SIG-M5 treated with dmso at 0.1 percent for 504 hours (cell line): ENCODE results near the gene BMP2K.

ENCODE experiments used
- DNase-seq: peaks from one replicate; lab custom pipeline; 2025; ENCODE audit not compliant: unreplicated experiment; lab: John Stamatoyannopoulos, UW

The BMP2K gene

DNA sequence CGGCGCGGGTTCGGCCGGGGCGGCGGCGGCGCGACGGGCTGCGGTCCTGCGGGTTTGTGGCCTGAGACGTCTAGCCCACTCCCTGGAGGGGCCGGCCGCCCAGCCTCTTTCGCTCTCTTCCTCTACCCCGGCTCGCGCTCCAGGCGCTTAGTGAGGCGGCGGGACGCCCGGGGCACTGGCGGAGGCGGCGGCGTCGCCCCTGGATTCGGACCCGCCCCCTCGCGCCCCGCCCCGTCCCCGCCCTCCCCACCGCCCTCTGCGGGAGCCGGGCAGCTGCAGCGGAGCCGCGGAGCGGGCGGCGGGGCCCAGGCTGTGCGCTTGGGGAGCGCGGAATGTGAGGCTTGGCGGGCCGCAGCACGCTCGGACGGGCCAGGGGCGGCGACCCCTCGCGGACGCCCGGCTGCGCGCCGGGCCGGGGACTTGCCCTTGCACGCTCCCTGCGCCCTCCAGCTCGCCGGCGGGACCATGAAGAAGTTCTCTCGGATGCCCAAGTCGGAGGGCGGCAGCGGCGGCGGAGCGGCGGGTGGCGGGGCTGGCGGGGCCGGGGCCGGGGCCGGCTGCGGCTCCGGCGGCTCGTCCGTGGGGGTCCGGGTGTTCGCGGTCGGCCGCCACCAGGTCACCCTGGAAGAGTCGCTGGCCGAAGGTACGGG lies at the start of gene BMP2K:
BMP2K (plus strand) TSS at position 272 of the 650 bp plus-strand sequence; CDS start at position 466, 194 bp downstream.
- peak; percentile 53 for DNase-seq

DNA sequence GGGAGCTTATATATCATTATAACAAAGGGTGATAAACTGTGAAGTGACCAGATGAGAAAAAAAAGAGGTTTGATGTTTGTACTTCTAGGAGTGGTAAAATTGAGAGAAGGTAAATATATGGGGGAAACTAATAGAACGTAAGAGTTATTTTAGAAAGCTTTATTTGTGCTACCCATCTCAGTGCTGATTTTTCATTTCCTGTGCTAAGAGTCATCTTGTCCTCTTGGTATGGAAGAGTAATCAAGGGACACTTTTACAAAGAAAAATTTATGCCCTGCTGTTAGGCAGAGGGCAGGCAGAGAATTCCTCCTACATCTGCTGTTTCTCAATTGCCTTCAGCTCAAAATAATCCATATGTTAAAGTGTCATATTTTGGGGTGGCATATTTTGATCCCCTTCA lies 49.6 kb upstream of the BMP2K start:
- no peak for DNase-seq

DNA sequence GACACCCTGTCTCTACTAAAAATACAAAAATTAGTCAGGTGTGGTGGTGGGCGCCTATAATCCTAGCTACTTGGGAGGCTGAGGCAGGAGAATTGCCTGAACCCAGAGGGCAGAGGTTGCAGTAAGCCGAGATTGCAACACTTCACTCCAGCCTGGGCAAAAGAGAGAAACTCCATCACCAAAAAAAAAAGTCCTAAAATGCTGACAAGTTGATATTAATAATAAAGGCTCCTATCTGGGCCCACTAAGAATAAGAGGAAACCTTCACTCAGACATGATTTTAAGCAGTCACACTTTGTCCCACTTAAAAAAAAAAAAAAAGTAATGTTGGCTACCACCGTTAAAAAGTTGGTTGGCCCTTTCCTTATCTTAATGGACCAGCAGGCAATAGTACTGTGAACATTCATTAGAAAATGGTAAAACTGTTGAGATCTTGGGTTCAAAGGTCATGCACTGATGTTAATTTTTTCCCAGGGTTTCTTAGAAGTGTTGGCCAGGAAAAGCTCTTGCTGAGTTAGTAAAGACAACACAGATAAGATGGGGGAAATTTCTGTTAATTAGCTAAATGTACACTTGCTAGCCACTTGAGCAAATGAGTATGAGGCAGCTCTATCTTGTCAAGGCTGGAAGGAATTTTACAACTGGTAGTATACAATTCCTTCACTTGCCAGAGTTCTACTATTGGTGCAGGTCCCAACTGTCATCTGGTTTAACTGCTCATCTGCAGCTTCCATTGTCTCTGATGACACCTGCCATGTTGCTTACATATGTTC lies 43.6 kb upstream of the BMP2K start:
- DNase-seq = no peak

DNA sequence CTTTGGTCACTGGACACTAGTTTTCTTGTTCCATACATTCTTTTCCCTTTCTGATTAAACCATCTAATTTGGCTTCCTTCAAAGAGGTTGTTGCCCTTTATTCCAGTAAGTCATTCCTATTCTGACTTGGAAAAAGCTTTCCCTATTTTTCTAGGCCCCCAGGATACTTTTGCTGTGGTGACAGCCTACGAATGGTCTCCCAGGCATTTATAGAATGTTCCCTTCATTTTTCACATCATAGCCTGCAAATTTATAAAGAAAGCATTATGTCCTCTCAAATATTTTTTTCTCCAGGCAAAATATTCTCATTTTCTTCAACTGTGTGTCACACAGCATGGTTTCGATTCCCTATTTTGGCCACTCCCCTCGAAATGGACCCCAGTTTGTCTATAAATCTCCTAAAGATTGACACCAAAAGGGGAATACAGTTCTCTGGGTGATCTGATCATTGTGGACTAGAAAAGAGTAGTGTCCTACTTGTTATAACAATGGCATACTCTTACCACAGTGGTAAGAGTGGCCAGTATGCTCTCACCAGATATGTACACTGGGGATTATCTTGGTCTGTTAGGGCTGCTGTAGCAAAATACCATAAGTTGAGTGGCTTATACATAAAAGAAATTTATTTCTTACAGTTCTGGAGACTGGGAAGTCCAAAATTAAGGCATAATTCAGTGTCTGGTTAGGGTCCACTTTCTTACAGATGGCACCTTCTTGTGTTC lies 41.5 kb upstream of the BMP2K start:
- peak; percentile 49 for DNase-seq

DNA sequence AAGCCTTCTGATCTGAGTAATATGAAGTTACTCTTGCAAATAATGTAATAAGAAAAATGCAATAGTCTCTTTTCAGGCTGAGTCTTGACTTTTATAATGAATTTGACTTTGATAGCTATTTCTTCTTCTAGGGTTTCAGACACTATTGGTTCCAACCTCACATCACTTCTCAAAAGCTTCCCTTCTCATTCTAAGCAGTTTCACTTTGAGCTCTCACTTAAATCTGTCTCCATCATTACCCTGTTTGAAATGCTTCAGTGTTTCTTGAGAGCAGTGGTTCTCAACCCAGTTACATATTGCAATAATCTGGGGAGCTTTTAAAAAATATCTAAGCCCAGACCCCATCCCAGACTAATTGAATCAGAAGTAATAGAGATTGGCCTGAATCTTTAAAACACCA lies 40.5 kb upstream of the BMP2K start:
- no peak for DNase-seq

DNA sequence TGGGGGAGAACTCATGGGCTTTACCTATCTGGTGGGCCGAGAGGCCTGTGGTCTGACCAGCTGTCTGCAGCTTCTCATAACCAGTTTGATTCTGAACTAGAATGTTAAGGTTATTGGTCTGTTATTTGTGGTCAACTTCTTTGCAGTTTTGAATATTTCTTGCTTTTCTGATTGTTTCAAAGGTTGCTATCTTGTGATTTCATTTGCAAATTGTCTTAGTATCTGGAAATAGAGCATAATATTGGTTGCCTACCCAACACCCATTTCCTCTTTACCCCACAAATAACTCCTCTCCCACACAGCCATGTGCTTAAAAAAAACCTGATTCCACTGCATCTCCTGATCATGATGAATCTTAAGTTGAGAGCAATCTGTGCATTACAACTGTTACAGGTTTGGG lies 39.1 kb upstream of the BMP2K start:
- no peak for DNase-seq

DNA sequence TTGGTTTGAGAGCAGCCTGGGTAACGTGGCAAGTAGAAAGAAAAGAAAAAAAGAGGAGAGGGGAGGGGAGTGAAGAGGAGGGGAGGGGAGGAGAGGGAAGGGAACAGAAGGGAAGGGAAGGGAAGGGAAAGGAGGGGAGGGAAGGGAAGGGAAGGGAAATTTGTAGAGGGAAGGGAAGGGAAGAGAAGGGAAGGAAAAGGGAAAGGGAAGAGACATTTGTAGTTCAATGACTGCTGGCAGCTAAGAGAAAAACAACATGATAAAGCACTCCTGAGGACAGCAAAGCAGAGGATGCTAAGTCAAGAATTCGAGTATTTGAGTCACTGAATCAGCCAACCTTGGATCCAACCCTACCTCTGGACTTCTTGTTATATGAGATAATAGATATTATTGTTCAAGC lies 38.2 kb upstream of the BMP2K start:
- no peak for DNase-seq

DNA sequence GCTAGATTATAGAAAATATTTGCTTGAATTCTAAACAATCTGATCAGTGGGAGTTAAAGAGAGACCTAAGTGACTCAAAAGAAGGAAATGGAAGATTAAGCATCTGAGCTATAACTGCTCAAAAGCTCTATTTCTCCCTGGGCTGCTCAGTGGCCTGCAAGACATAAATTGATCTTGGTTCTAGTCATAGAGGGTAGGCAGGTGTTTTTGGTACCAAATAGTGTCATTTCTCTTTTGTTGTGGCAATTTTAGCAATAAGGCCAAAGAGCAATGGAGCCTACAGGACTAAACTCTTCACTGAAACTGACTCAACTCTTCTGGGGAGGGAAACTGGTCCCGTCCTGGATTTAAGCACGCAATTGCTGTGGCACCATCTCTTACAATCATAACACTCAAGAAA lies 33.9 kb upstream of the BMP2K start:
- no peak for DNase-seq

DNA sequence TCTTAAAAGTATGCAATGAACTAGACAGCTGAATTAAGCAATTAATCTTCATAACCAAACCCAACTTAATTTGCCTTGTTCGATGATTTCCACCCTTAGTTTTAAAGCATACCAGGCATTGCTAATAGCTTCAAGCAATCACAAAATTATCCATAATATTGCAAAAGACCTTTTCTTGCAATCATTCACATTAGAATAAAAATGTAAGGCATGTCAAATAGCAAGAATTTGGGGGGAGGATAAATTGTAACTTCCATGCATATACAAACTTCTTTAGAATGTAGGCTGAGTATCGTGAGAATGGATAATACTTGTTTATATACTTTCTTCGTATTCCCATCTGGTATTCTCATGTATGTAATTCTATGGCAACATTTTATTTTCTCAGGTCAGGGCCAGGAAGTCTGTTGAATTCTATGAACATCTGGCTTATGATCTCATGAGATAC lies 28.7 kb upstream of the BMP2K start:
- no peak for DNase-seq

DNA sequence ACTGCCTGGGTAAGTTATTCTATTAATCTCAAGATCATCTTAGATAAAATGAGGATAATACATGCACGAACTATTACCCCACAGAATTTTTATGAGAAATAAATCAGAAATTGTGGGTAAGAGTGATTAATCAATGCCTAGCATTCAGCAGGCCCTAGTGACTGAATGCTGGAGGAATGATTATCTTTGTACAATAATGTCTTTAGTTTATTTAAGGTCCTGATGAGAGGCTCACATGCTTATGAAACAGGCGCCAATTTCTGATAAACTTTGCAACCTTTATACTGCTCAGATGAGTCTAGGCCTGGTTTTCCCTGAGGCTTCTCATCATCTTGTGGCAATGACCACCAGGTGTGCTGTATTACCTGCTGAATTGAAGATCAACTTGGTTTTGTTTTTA lies 27.8 kb upstream of the BMP2K start:
- no peak for DNase-seq

DNA sequence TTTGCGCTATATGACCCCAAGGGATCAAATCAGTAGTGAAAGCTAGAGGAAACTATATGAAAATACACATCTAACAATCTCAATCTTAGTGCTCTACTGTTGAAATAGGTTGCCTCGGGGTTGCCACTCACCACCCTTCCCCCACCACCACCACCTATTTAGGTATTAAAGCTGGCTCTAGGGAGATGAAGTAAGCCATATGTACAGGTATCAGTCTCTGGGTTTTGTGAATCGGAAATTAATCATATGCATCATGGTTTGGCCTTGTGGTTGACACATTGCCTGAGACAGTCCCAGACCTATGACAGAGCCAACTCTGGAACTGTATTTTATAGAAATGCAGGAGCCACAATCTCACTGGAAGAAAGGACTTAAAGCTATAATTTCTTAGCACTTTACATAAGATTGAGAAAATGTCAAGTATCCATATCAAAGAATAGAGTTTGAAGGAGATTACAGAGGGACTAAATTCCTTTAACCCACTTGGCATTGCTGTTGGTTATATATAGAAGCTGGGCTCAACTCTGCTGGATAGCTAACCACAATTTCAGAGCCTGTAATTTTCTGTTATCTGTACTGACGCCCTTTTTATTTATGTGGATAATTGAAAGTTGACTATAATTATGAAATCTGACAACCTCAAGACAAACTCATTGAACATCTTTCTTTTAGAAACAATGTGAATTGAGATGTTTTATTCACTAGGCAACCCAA lies 26.7 kb upstream of the BMP2K start:
- no peak for DNase-seq

DNA sequence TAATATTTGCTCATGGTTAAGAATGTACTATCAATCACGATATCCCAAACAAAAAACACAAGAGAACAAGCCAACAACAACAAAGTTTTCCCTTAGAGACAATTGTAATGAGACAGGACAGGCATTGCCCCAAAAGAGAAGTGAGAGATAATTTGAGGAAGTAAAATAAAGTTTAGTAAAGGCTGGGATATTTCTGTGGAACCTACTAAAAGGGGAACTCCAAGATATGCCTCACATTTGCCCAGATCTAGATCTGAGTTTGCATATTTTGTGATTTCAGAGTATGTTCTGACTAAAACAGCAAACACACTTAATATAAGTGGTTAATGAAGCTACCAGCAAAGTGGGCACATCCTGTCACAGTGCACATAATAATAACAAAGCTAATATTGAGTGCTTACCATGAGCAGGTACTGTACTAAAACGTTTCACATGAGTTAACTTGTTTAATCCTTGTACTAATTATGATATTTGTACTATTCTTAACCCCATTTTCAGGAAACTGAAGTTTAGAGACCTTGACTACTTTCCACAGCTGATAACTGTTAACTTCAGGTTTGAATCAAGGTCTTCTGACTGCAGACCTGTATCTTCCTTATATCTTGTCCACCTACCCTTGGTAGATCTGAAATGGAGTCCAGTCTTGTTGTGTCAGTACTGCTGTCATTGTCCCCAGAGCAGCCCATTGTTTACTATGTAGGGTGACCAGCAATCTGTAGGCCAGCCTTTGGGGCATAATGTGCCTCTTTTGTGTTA lies 26.0 kb upstream of the BMP2K start:
- DNase-seq = peak; percentile 86

DNA sequence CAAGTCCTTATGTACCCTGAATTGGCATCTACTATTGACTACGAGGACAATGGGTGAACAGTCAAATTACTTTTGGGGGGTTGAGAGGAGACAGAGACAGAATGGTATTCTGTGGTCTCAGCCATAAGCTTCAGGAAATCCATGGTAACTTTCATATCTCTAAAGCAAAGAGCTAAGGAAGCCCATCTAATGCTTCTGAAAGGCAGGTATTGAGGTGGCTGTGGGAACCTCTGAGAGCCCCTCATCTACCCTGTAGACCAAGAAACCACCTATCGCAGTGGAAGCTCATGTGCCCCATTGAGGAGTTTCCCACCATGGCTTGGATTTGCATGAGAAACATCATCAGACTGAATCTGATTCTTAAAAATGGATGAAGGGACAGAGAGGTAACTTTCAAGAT lies 23.1 kb upstream of the BMP2K start:
- no peak for DNase-seq

DNA sequence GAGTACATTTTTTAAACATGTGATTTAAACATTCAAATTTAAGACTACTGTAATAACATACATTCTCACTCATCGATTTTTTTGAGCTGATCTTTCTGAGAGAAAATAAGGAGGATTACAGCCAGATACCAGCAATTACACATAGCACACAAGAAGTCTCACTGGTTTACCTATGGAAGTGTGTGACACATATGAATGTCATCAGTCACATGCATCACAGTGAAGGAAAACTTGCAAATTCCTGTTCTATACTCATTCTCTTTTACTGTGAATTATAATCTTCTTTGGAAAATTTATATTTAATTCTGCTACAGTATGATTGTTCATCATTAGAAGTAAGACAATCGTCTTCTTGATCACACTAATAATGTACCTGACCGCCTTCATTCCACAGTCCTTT lies 21.3 kb upstream of the BMP2K start:
- no peak for DNase-seq

DNA sequence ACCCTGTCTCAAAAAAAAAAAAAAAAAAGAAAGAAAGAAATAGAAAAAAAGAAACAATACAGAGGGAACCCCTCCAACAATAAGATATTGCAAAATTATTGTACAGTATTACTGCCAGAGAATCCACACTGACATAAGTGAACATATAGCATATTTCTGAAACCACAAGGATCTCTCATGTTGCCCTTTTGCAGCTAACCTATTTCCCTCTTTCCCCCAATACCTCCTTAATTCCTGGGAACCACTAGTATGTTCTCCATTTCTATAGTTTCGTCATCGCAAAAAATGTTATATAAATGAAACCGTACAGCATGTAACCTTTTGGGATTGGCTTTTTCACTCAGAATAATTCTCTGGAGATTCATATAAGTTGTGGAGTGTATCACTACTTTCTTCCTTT lies 20.0 kb upstream of the BMP2K start:
- no peak for DNase-seq

DNA sequence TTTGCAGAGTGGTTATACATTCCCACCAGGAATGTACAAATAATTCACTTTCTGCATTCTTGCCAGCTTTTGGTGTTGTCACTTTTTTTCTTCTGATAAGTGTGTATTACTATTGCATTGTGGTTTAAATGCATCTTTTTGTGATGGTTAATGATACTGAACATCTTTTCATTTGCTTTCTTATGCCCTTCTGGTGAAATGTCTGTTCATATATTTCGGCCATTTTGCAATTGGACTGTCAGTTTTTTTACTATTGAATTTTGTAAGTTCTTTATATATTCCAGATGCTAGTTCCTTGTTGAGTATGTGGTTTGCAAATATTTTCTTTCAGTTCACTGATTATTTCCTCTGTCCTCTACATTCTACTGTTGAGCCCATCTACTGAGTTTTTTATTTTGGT lies 19.4 kb upstream of the BMP2K start:
- DNase-seq = no peak

DNA sequence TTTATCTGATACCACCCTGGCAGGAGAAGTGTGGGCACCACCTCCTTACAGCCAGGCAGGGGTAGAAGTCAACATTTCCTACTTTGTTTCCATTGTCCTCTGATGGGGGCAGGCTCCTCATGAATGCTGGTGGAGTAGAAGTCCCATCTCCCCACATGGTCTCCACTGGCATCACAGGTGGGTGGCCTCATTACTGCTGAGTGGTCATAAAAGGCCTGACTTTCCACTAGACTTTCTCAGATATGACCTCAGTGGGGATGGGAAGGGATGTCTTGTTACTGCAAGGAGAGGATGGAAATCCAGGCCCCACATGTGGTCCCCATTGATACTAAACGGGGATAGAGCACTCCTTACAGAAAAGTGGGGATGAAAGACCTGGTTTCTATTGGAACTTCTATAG lies 18.6 kb upstream of the BMP2K start:
- DNase-seq = no peak

DNA sequence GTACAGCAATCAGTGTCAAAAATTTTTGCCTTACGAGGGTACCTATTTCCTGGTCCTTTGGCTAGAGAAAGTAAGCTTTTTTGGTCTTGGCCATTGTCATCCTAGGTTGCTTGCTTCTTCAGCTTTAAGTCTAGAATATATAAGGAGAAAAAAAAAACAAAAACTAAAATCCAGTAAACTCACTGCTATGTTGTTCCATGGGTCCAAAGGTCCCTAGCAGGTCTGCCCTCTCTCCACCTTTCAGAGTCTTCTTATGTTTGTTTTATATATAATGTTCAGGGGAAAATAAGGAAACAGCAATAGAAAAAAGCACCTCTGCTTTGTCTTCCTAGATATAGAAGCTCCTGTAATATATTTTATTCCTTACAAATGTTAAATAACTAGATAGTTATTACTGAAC lies 18.1 kb upstream of the BMP2K start:
- no peak for DNase-seq

DNA sequence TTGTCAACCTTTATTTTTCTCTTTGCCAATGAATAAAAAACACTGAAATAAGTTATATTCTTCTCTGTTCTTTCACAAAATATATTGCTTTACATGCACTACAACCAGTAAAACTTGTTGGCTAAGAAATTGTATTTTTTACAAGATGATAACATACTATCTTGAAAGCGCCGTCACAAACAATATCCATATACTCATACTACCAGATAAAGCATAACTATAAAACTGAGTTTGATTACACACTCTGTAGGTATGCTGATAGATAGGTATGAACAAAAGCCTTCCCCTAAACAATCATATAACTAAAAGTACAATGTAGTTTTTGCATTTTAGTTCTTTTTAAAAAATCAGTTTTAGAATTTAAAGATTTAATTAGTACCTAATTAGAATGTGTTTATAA lies 13.6 kb upstream of the BMP2K start:
- no peak for DNase-seq

DNA sequence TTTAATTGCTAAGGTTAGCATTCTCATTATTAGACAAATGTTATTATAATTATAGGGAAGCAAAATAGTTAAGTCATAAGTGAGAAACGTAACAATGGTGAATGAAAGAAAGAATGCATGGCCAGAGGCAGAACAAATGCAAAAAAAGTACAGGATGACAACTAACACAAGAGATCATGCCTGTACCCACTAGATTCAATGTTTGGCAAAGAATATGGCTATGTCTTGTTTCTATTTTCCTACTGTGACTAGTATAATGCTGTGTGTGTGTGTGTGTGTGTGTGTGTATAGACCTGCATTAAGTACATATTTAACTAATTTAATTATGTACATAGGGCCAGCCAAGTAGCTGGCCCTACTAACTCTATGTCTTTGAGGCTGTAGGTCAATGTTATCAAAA lies 12.9 kb upstream of the BMP2K start:
- no peak for DNase-seq
